Measurements from ENCODE around the gene PSORS1C1. TPM values are rescaled to one million over a fixed set of nuclear protein-coding genes. Genes with fewer than 3 reads are reported as not detected.
A peak's percentile ranks its signal among the peaks of the same experiment; 100 is the strongest.
"Not testable (repeated sequence)": the region's sequence is repeated elsewhere in the genome, so short reads cannot be mapped to it uniquely, and the experiment has no call there.

Gene PSORS1C1
- total RNA-seq, 1 donor from 2014 or later: 2.8 TPM

- no peak for DNase-seq (ENCODE audit: low read depth)
- TF ChIP-seq, protein P1, sequence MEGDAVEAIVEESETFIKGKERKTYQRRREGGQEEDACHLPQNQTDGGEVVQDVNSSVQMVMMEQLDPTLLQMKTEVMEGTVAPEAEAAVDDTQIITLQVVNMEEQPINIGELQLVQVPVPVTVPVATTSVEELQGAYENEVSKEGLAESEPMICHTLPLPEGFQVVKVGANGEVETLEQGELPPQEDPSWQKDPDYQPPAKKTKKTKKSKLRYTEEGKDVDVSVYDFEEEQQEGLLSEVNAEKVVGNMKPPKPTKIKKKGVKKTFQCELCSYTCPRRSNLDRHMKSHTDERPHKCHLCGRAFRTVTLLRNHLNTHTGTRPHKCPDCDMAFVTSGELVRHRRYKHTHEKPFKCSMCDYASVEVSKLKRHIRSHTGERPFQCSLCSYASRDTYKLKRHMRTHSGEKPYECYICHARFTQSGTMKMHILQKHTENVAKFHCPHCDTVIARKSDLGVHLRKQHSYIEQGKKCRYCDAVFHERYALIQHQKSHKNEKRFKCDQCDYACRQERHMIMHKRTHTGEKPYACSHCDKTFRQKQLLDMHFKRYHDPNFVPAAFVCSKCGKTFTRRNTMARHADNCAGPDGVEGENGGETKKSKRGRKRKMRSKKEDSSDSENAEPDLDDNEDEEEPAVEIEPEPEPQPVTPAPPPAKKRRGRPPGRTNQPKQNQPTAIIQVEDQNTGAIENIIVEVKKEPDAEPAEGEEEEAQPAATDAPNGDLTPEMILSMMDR (conservative IDR thresholded peaks at IDR 0.05; ENCODE audit: low read depth, low read length): no peak
Measured at GRCh38 chr6:31179042-31179386, 64.4 kb downstream of the PSORS1C1 start.

GRCh38 chr6:31179896-31180295 lies 65.3 kb downstream of the PSORS1C1 start:
- DNase-seq (ENCODE audit: low read depth): no peak
- no peak overlapping the region for H3K4me3 ChIP-seq (ENCODE audit: low read depth, low read length)
- TF ChIP-seq, protein P1 (conservative IDR thresholded peaks at IDR 0.05; ENCODE audit: low read depth, low read length): no peak

More at GRCh38 chr6:31179042-31179386, 64.4 kb downstream of the PSORS1C1 start:
- no peak overlapping the region for H3K4me3 ChIP-seq (ENCODE audit: low read depth, low read length)

- no peak for DNase-seq (ENCODE audit: low read depth)
- H3K4me3 ChIP-seq (ENCODE audit: low read depth, low read length): peak overlapping the region; percentile 6
- TF ChIP-seq, protein P1 (conservative IDR thresholded peaks at IDR 0.05; ENCODE audit: low read depth, low read length): no peak
Measured at GRCh38 chr6:31180500-31180899, 65.9 kb downstream of the PSORS1C1 start.

DNA sequence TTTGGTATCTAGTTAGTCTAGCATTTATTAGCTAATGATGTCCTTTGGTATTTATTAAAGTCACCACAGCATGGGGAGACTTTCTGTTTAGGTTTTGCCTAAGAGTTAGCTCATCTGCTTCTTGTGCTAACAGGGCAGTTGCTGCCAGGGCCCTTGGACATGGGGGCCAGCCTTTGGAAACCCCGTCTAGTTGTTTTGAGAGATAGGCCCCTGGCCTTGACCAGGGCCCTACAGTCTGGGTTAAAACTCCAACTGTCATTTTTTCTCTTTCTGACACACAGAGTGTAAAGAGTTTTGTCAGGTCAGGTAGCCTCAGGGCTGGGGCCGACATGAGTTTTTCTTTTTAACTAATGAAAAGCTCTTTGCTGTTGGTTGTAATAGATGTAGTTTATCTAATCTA lies 68.7 kb downstream of the PSORS1C1 start:
- DNase-seq (ENCODE audit: low read depth): not testable (repeated sequence)
- peak overlapping the region; percentile 60 for H3K4me3 ChIP-seq (ENCODE audit: low read depth, low read length)

- DNase-seq (ENCODE audit: low read depth): not testable (repeated sequence)
- peak overlapping the region; percentile 60 for H3K4me3 ChIP-seq (ENCODE audit: low read depth, low read length)
Measured at GRCh38 chr6:31183859-31184258, 69.3 kb downstream of the PSORS1C1 start.

DNA sequence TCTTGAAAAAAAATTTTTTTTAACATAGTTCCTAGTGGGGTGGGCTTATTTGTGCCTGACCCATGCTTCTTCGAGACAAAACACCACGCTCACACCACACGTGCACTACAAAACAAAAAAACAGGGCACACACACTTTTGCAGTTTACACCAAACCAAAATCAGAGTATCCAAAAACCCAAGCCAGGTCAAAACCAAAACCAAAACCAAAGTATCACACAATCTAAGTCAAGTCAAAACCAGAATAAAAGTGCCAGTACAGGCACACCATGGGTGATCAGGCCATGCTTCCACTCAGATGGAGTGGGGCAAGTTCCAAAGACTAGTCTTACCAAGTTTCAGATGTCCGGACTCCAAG lies 71.1 kb downstream of the PSORS1C1 start:
- not testable (repeated sequence) for DNase-seq (ENCODE audit: low read depth)
- peak overlapping the region; percentile 60 for H3K4me3 ChIP-seq (ENCODE audit: low read depth, low read length)

- peak overlapping the region; percentile 60 for H3K4me3 ChIP-seq (ENCODE audit: low read depth, low read length)
- peak; percentile 67 for DNase-seq (ENCODE audit: low read depth)
Measured at GRCh38 chr6:31186052-31186734, 71.6 kb downstream of the PSORS1C1 start.

DNA sequence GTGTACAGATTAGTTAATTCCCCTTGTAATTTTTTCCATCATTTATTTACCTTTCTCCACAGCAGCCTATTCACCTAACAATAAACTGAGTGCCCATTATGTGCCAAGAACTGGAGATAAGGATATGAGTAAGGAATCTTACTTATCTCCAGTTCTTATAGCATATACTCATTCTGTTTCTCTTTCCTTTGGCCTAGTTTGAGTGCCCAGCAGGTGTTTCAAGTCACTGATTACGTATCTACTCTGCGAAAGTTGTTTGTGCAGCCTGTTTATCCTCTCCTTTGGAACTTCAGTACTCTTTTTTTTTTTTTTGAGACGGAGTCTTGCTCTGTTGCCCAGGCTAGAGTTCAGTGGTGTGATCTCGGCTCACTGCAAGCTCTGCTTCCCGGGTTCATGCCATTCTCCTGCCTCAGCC lies 73.2 kb downstream of the PSORS1C1 start:
- no peak for DNase-seq (ENCODE audit: low read depth)
- H3K4me3 ChIP-seq (ENCODE audit: low read depth, low read length): no peak overlapping the region
- TF ChIP-seq, protein P1 (conservative IDR thresholded peaks at IDR 0.05; ENCODE audit: low read depth, low read length): no peak

More at GRCh38 chr6:31186052-31186734, 71.6 kb downstream of the PSORS1C1 start:
- TF ChIP-seq, protein P1 (conservative IDR thresholded peaks at IDR 0.05; ENCODE audit: low read depth, low read length): no peak

DNA sequence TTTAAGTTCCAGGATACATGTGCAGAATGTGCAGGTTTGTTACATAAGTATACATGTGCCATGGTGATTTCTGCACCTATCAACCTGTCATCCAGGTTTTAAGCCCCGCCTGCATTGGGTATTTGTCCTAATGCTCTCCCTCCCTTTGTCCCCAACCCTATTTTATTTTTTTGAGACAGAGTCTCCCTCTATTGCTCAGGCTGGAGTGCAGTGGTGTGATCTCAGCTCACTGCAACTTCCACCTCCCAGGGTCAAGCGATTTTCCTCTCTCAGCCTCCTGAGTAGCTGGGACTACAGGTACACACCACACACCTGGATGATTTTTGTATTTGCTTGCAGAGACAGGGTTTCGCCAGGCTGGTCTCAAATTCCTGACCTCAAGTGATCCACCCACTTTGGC lies 74.6 kb downstream of the PSORS1C1 start:
- H3K4me3 ChIP-seq (ENCODE audit: low read depth, low read length); DNase-seq (ENCODE audit: low read depth): not testable (repeated sequence)

Other genes with a start within 250 kb of the PSORS1C1 start
- 72.0 and 128 TPM in 2 replicates for gene DDR1, start 230.3 kb upstream of the PSORS1C1 start, total RNA-seq
- 15.0 and 19.1 TPM in 2 replicates for gene GTF2H4, start 206.6 kb upstream of the PSORS1C1 start, total RNA-seq
- gene VARS2, start 200.6 kb upstream of the PSORS1C1 start, total RNA-seq: 28.1 and 48.5 TPM in 2 replicates
- gene SFTA2, start 182.6 kb upstream of the PSORS1C1 start, total RNA-seq: 8.2 and 8.7 TPM in 2 replicates
- under 0.01 and 0.07 TPM in 2 replicates for gene MUCL3, start 173.8 kb upstream of the PSORS1C1 start, total RNA-seq
- not detected in 2 replicates for gene MUC21, start 131.1 kb upstream of the PSORS1C1 start, total RNA-seq
- gene MUC22, start 104.3 kb upstream of the PSORS1C1 start, total RNA-seq: 0.06 TPM in 1 of 2 replicates, not detected in the other
- 0.29 and 0.43 TPM in 2 replicates for gene C6orf15, start 2.2 kb upstream of the PSORS1C1 start, total RNA-seq
- not detected in 2 replicates for gene CDSN, start 5.6 kb downstream of the PSORS1C1 start, total RNA-seq
- not detected in 2 replicates for gene PSORS1C2, start 24.3 kb downstream of the PSORS1C1 start, total RNA-seq
- gene CCHCR1, start 43.0 kb downstream of the PSORS1C1 start, total RNA-seq: 23.2 and 28.2 TPM in 2 replicates
- gene TCF19, start 43.8 kb downstream of the PSORS1C1 start, total RNA-seq: 34.1 and 47.5 TPM in 2 replicates
- 2.1 and 5.1 TPM in 2 replicates for gene POU5F1, start 55.9 kb downstream of the PSORS1C1 start, total RNA-seq
- 174 and 314 TPM in 2 replicates for gene HLA-C, start 157.3 kb downstream of the PSORS1C1 start, total RNA-seq
- gene HLA-B, start 242.4 kb downstream of the PSORS1C1 start, total RNA-seq: 41.2 and 225 TPM in 2 replicates